ENCODE data around the gene CASP3.
"Not testable (repeated sequence)": the region's sequence is repeated elsewhere in the genome, so short reads cannot be mapped to it uniquely, and the experiment has no call there.

Gene CASP3

GRCh38 chr4:184593461-184593860 is 55.8 kb downstream of the CASP3 start:
- DNase-seq: no peak

GRCh38 chr4:184591747-184592270 is 57.4 kb downstream of the CASP3 start:
- DNase-seq: not testable (repeated sequence)

DNA sequence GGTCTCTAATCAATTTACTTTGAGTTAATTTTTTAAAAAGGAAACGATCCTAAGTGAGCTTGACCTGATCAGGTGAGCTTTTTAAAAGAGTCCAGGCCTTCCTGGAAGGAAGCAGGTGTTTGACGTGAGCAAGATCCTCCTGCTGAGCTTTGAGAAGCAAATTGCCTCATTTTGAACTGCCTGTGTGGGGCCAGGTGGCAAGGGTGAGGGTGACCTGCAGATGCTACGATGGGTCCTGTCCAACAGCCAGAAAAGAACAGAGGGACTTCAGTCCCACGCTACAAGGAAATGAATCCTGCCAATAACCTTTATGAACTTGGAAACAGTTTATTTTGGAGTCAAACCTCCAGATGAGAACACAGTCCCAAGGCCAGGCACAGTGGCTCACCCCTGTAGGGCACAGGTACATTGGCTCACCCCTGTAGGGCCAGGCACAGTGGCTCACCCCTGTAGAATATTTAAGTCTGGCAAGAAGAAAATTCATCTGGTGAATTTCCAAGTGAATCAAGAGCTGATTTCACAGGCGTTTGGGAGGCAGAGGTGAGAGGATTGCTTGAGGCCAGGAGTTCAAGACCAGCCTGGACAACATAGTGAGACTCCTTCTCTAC is 58.1 kb downstream of the CASP3 start:
- DNase-seq: no peak

- DNase-seq: no peak
Measured at GRCh38 chr4:184590196-184590595, 59.1 kb downstream of the CASP3 start.

GRCh38 chr4:184588893-184589292 is 60.4 kb downstream of the CASP3 start:
- DNase-seq: no peak

GRCh38 chr4:184587701-184588100 is 61.5 kb downstream of the CASP3 start:
- DNase-seq: no peak

GRCh38 chr4:184587221-184587620 is 62.0 kb downstream of the CASP3 start:
- no peak for DNase-seq

GRCh38 chr4:184583738-184584502 is 65.3 kb downstream of the CASP3 start:
- no peak for DNase-seq

Measured in NCI-H2081 treated with DMSO at 0.1 percent for 48 hours (cell line).